B cell (primary cell): ENCODE measurements around the gene TGFBR1. TPM values are rescaled to one million over a fixed set of nuclear protein-coding genes. Genes with fewer than 3 reads are reported as not detected.

Experiments used
- ATAC-seq: fragments of 200-7000 bp; cut with Tn5 transposase; one replicate; pipeline ENCODE4 v1.10.0; 2021; ENCODE audit warnings: low read depth, mild to moderate bottlenecking, moderate number of reproducible peaks, moderate library complexity
- CTCF ChIA-PET: fragments of 350-600 bp; sonication (Branson Sonifier 250); formaldehyde crosslinking; loops from one replicate; lab custom pipeline; 2021; ENCODE audit warnings: antibody characterized with exemption, inconsistent platforms; lab: Charles Lee
- POLR2A ChIA-PET: fragments of 350-600 bp; sonication (Branson Sonifier 250); formaldehyde crosslinking; loops from one replicate; lab custom pipeline; 2021; ENCODE audit warnings: antibody characterized with exemption; lab: Charles Lee
- DNase-seq: peaks from one replicate; pipeline ENCODE4 v3.0.0; 2013
- H2AFZ ChIP-seq: 2 replicates; pipeline ENCODE4 v1.6.1; 2012; ENCODE audit warnings: mild to moderate bottlenecking, low read depth, low read length; ENCODE audit not compliant: insufficient read depth, poor library complexity, severe bottlenecking
- H3K27ac ChIP-seq, 2 donors: 1 replicate in 1 of 2; 2 replicates in 1 of 2; pipeline ENCODE4 v1.5.1; 2012 to 2013; ENCODE audit warnings: low read length in 2 of 2, mild to moderate bottlenecking in 2 of 2, moderate library complexity in 1 of 2
- H3K27me3 ChIP-seq, 4 experiments: fragments of 200-600 bp in 1 of 4; sonication (generic) in 1 of 4; replicated peaks in 1 of 4; 1 replicate in 2 of 4; 2 replicates in 2 of 4; pipeline versions ENCODE4 v1.6.1 to v1.7.0; 2013 to 2016; ENCODE audit warnings: low read length in 3 of 4, mild to moderate bottlenecking in 2 of 4, mixed read lengths in 1 of 4, moderate library complexity in 1 of 4; ENCODE audit not compliant: insufficient read depth in 4 of 4, control insufficient read depth in 3 of 4; ENCODE audit errors: control extremely low read depth in 1 of 4
- H3K36me3 ChIP-seq, 2 experiments: replicated peaks in 1 of 2; 1 replicate in 1 of 2; 2 replicates in 1 of 2; pipeline versions ENCODE4 v1.6.1 to v1.7.1; 2013; ENCODE audit warnings: low read length in 1 of 2; ENCODE audit not compliant: insufficient read depth in 2 of 2, control insufficient read depth in 1 of 2; ENCODE audit errors: control extremely low read depth in 1 of 2, extremely low read depth in 1 of 2
- H3K4me1 ChIP-seq, 2 donors: fragments of 200-600 bp in 1 of 2; sonication (generic) in 1 of 2; 1 replicate in 1 of 2; 2 replicates in 1 of 2; pipeline versions ENCODE4 v1.5.1 to v1.6.1; 2013 to 2017; ENCODE audit warnings: low read length in 2 of 2; ENCODE audit not compliant: control insufficient read depth in 2 of 2, insufficient read depth in 2 of 2
- H3K4me2 ChIP-seq: replicated peaks from 2 replicates; pipeline ENCODE3; 2012; ENCODE audit warnings: mild to moderate bottlenecking, low read depth, low read length; ENCODE audit not compliant: poor library complexity, severe bottlenecking
- H3K4me3 ChIP-seq, 5 experiments: fragments of 200-600 bp in 1 of 5; sonication (generic) in 1 of 5; 1 replicate in 3 of 5; 2 replicates in 2 of 5; pipeline versions ENCODE4 v1.5.1 to v1.7.0; 2011 to 2016; ENCODE audit warnings: low read length in 4 of 5, mild to moderate bottlenecking in 4 of 5, low read depth in 2 of 5, control low read depth in 1 of 5, moderate library complexity in 1 of 5; ENCODE audit not compliant: insufficient read depth in 1 of 5; ENCODE audit errors: control extremely low read depth in 1 of 5, extremely low read depth in 1 of 5
- H3K79me2 ChIP-seq: fragments of 200-600 bp; sonication (generic); one replicate; pipeline ENCODE4 v1.6.0; 2016; ENCODE audit warnings: low read length; ENCODE audit not compliant: control insufficient read depth, insufficient read depth
- H3K9ac ChIP-seq: fragments of 200-600 bp; sonication (generic); 2 replicates; pipeline ENCODE4 v1.6.1; 2017; ENCODE audit warnings: mild to moderate bottlenecking, low read length, moderate library complexity
- H3K9me3 ChIP-seq, 3 donors: one replicate each; pipeline versions ENCODE4 v1.6.1 to v1.7.1; 2013; ENCODE audit warnings: low read length in 2 of 3; ENCODE audit not compliant: control insufficient read depth in 2 of 3, insufficient read depth in 1 of 3; ENCODE audit errors: control extremely low read depth in 1 of 3
- H4K20me1 ChIP-seq: 2 replicates; pipeline ENCODE4 v1.6.0; 2012; ENCODE audit warnings: mild to moderate bottlenecking, low read length; ENCODE audit not compliant: insufficient read depth, control insufficient read depth, poor library complexity, severe bottlenecking
- H3K27ac Mint-ChIP-seq: one replicate; pipeline ENCODE4 v1.8.0; 2021; ENCODE audit warnings: mixed read lengths
- H3K27me3 Mint-ChIP-seq: one replicate; pipeline ENCODE4 v1.8.0; 2021; ENCODE audit warnings: mixed read lengths
- H3K4me1 Mint-ChIP-seq: one replicate; pipeline ENCODE4 v1.8.0; 2021; ENCODE audit warnings: mixed read lengths
- H3K4me3 Mint-ChIP-seq: one replicate; pipeline ENCODE4 v1.8.0; 2021; ENCODE audit warnings: mixed read lengths
- H3K9me3 Mint-ChIP-seq: one replicate; pipeline ENCODE4 v1.8.0; 2022; ENCODE audit warnings: mixed read lengths; ENCODE audit not compliant: insufficient read depth
- EZH2 ChIP-seq: IDR thresholded peaks from 2 replicates; pipeline ENCODE4 v1.6.1; 2012; ENCODE audit warnings: borderline replicate concordance, low read depth, mild to moderate bottlenecking, moderate library complexity, low read length; ENCODE audit not compliant: insufficient read depth, poor library complexity, severe bottlenecking
- WGBS: methylation state at CpG from one replicate; pipeline ENCODE4 v1.1.5; 2013; ENCODE audit warnings: missing lambda C conversion rate; ENCODE audit not compliant: insufficient coverage; 5-methylcytosine and 5-hydroxymethylcytosine counted together
- intact Hi-C: fragments of 100-400 bp; cut with micrococcal nuclease; formaldehyde crosslinking; loops from one replicate; pipeline ENCODE4 v1.10.0; 2022
- polyA plus RNA-seq: library from polyadenylated mRNA; depleted of rRNA; stranded (reverse); fragments of >200 nt; gene quantifications from 2 replicates; pipeline ENCODE4 v1.2.3, GENCODE V29; 2012
- total RNA-seq, 2 donors: library from RNA; stranded (reverse); fragments of 120-200 nt in 1 of 2; gene quantifications; 1 replicate in 1 of 2; 2 replicates in 1 of 2; pipeline versions ENCODE4 v1.2.3 to v1.2.4, GENCODE V29; 2013 to 2022
- TF ChIP-seq, protein P1 (sequence below): fragments of 200-600 bp; IDR thresholded peaks from one replicate; pipeline ENCODE4 v1.8.0; 2022; ENCODE audit warnings: antibody characterized with exemption, mild to moderate bottlenecking

The TGFBR1 gene
- total and polyA plus RNA-seq, 2 donors (not counting 1 experiment from before 2014, with no cell fraction given) = 3.0 to 60.7 TPM

- H3K4me2 ChIP-seq = no peak overlapping the region
- intact Hi-C loops = no loop called here
- Mint-ChIP-seq H3K4me3 (peak overlapping the region; percentile 24), H3K4me1 (peaks cover 73% of the 10 kb centered on the region), H3K9me3 (no peaks in the 10 kb centered on the region), H3K27me3 (no peaks in the 10 kb centered on the region), H3K27ac (no peak overlapping the region)
- peaks cover 29 to 30% of the 10 kb centered on the region in 2 donors for H3K4me1 ChIP-seq
- peaks cover 78% of the 10 kb centered on the region for H3K79me2 ChIP-seq
- peaks cover 5% of the 10 kb centered on the region for H4K20me1 ChIP-seq
- H3K27me3 ChIP-seq = no peaks in the 10 kb centered on the region
- ChIA-PET POLR2A (interaction anchor here (0.6 kb wide), 1 partner anchor 10 kb away, joined by 3 read pairs; no protein-coding TSS in a partner anchor), CTCF (interaction anchor here (0.9 kb wide), 1 partner anchor 17 kb away, joined by 3 read pairs; no protein-coding TSS in a partner anchor)
- no peaks in the 10 kb centered on the region for H3K36me3 ChIP-seq
- no peak overlapping the region for H3K4me3 ChIP-seq
- no CpG with 5 or more reads among the region's 3 CpGs for WGBS
- H3K9ac ChIP-seq = no peak overlapping the region
- H3K27ac ChIP-seq = no peak overlapping the region
- peaks cover 0 to 5% (median 0%) of the 10 kb centered on the region in 3 donors for H3K9me3 ChIP-seq
- no peak for TF ChIP-seq EZH2
- TF ChIP-seq, protein P1, sequence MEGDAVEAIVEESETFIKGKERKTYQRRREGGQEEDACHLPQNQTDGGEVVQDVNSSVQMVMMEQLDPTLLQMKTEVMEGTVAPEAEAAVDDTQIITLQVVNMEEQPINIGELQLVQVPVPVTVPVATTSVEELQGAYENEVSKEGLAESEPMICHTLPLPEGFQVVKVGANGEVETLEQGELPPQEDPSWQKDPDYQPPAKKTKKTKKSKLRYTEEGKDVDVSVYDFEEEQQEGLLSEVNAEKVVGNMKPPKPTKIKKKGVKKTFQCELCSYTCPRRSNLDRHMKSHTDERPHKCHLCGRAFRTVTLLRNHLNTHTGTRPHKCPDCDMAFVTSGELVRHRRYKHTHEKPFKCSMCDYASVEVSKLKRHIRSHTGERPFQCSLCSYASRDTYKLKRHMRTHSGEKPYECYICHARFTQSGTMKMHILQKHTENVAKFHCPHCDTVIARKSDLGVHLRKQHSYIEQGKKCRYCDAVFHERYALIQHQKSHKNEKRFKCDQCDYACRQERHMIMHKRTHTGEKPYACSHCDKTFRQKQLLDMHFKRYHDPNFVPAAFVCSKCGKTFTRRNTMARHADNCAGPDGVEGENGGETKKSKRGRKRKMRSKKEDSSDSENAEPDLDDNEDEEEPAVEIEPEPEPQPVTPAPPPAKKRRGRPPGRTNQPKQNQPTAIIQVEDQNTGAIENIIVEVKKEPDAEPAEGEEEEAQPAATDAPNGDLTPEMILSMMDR = no peak
- H2AFZ ChIP-seq = no peak overlapping the region
- no peak for ATAC-seq
- no peak for DNase-seq
Measured at GRCh38 chr9:99124534-99125255, 19.8 kb downstream of the TGFBR1 start.

DNA sequence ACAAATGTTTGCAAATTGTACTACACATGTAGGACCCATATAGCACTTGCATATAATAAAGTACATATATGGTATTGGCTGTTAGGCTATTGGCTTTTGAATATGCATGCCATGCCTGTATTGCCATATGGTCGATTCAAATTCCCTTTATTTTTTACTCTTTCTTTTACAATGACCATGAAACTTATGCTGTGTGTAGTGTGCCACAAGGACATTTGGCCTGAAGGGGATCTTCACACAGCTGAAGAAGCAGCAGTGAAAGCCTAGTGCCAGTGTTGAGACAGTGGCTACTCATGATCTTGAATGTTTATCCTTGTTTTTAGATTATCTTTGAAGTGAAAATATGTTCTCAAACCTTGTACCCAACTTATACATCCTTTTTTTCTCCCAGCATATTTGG, 20.5 kb downstream of the TGFBR1 start:
- ATAC-seq (no peak), DNase-seq (no peak)
- intact Hi-C loops = no loop called here
- H3K9me3 Mint-ChIP-seq = no peaks in the 10 kb centered on the region
- Histone ChIP-seq H3K27ac (no peak overlapping the region), H3K4me1 (peaks cover 29 to 30% of the 10 kb centered on the region in 2 donors), H3K4me2 (no peak overlapping the region), H2AFZ (no peak overlapping the region), H4K20me1 (peaks cover 5% of the 10 kb centered on the region), H3K4me3 (no peak overlapping the region), H3K36me3 (no peaks in the 10 kb centered on the region), H3K9me3 (peaks cover 0 to 5% (median 0%) of the 10 kb centered on the region in 3 donors), H3K79me2 (peaks cover 73% of the 10 kb centered on the region), H3K9ac (no peak overlapping the region), H3K27me3 (no peaks in the 10 kb centered on the region)
- no CpG with 5 or more reads among the region's 1 CpG for WGBS
- H3K27ac Mint-ChIP-seq = no peak overlapping the region
- POLR2A ChIA-PET = no interaction called here
- H3K27me3 Mint-ChIP-seq = no peaks in the 10 kb centered on the region
- CTCF ChIA-PET = interaction anchor here (0.7 to 2.6 kb wide), 2 partner anchors 15 to 127 kb away, joined by 3 to 8 read pairs; no protein-coding TSS in a partner anchor
- peaks cover 72% of the 10 kb centered on the region for H3K4me1 Mint-ChIP-seq
- H3K4me3 Mint-ChIP-seq = no peak overlapping the region
- no peak for TF ChIP-seq EZH2
- TF ChIP-seq, protein P1 = no peak
